GM12878 (cell line): ENCODE results near the gene ADAMTS6. TPM values are rescaled to one million over a fixed set of nuclear protein-coding genes. Genes with fewer than 3 reads are reported as not detected.

Experiments used
- ATAC-seq: fragments of 200-7000 bp; cut with Tn5 transposase; 3 replicates; pipeline ENCODE4 v1.9.1; 2020; ENCODE audit warnings: mild to moderate bottlenecking, moderate library complexity
- BruUV-seq: library from RNA; stranded (reverse); fragments of 400-500 nt; replicated peaks from 2 replicates; lab custom pipeline; 2021; lab: Mats Ljungman, UMichigan
- CTCF ChIA-PET: fragments of 300-600 bp; sonication (Branson Sonifier 250); formaldehyde crosslinking; extraction: SDS; loops from one replicate; lab custom pipeline; 2021; ENCODE audit warnings: inconsistent platforms; lab: Yijun Ruan, JAX
- POLR2A ChIA-PET: fragments of 350-600 bp; formaldehyde crosslinking; extraction: SDS; loops from one replicate; lab custom pipeline; 2021; ENCODE audit warnings: inconsistent platforms; lab: Charles Lee
- RAD21 ChIA-PET: fragments of 300-600 bp; sonication (Branson Sonifier 250); formaldehyde crosslinking; loops from one replicate; lab custom pipeline; 2023; ENCODE audit warnings: antibody characterized with exemption; ENCODE audit not compliant: unreplicated experiment; lab: Charles Lee
- SMC1A ChIA-PET: fragments of 300-600 bp; sonication (Branson Sonifier 250); formaldehyde crosslinking; loops from one replicate; lab custom pipeline; 2023; ENCODE audit not compliant: unreplicated experiment, uncharacterized antibody; lab: Charles Lee
- DNase-seq: peaks from one replicate; pipeline ENCODE4 v3.0.0-alpha.2; 2011; ENCODE audit warnings: low read depth, low spot score
- FAIRE-seq: peaks from 3 replicates; lab custom pipeline; 2011; peaks lifted over from hg19 to GRCh38; lab: Jason Lieb, UNC
- H2AFZ ChIP-seq: 2 replicates; pipeline ENCODE4 v1.6.0; 2011; ENCODE audit warnings: low read depth, low read length, control low read depth; ENCODE audit not compliant: control insufficient read depth
- H3K27ac ChIP-seq: 2 replicates; pipeline ENCODE4 v1.5.1; 2011; ENCODE audit warnings: control low read depth; ENCODE audit not compliant: control insufficient read depth, insufficient read depth
- H3K27me3 ChIP-seq, 2 experiments: replicated peaks in 1 of 2; 2 replicates each; pipeline versions ENCODE4 v1.6.0 to v1.6.1; 2011; ENCODE audit warnings: low read length in 1 of 2; ENCODE audit not compliant: control insufficient read depth in 2 of 2, insufficient read depth in 2 of 2
- H3K36me3 ChIP-seq, 2 experiments: 2 replicates each; pipeline ENCODE4 v1.5.1; 2011; ENCODE audit warnings: low read length in 1 of 2; ENCODE audit not compliant: control insufficient read depth in 2 of 2, insufficient read depth in 2 of 2
- H3K4me1 ChIP-seq: 2 replicates; pipeline ENCODE4 v1.6.1; 2011; ENCODE audit warnings: mild to moderate bottlenecking, low read length, moderate library complexity, mixed read lengths; ENCODE audit not compliant: control insufficient read depth, insufficient read depth
- H3K4me2 ChIP-seq: 2 replicates; pipeline ENCODE4 v1.6.0; 2011; ENCODE audit warnings: control low read depth; ENCODE audit not compliant: control insufficient read depth, insufficient read depth
- H3K4me3 ChIP-seq: fragments of 200-600 bp; sonication (generic); 2 replicates; pipeline ENCODE4 v1.5.1; 2016
- H3K79me2 ChIP-seq: 2 replicates; pipeline ENCODE4 v1.6.0; 2011; ENCODE audit warnings: low read length; ENCODE audit not compliant: control insufficient read depth, insufficient read depth
- H3K9ac ChIP-seq: 2 replicates; pipeline ENCODE4 v1.8.0; 2011; ENCODE audit warnings: low read length, control low read depth, mixed read lengths; ENCODE audit not compliant: control insufficient read depth, insufficient read depth
- H3K9me3 ChIP-seq: replicated peaks from 3 replicates; pipeline ENCODE4 v1.5.1; 2011; ENCODE audit warnings: mild to moderate bottlenecking, low read length; ENCODE audit not compliant: control insufficient read depth, insufficient read depth
- H4K20me1 ChIP-seq: 2 replicates; pipeline ENCODE4 v1.6.0; 2011; ENCODE audit not compliant: control insufficient read depth, insufficient read depth
- ATF7 ChIP-seq: fragments of 450-650 bp; IDR thresholded peaks from 2 replicates; pipeline ENCODE4 v1.6.1; 2016; ENCODE audit warnings: low read depth, mild to moderate bottlenecking
- CEBPB ChIP-seq, 2 experiments: fragments of 150-350 bp in 1 of 2; IDR thresholded peaks; 2 replicates each; pipeline ENCODE4 v1.6.1; 2012 to 2014; ENCODE audit warnings: low read depth in 2 of 2, low read length in 2 of 2, borderline replicate concordance in 1 of 2, inconsistent platforms in 1 of 2
- CTCF ChIP-seq, 3 experiments: IDR thresholded peaks in 2 of 3; conservative IDR thresholded peaks in 1 of 3; 2 replicates each; pipeline ENCODE4 v1.5.1; 2011; ENCODE audit warnings: low read depth in 3 of 3, low read length in 3 of 3, mild to moderate bottlenecking in 3 of 3, control low read depth in 2 of 3, moderate library complexity in 2 of 3, inconsistent platforms in 1 of 3, mixed read lengths in 1 of 3; ENCODE audit not compliant: control insufficient read depth in 2 of 3, insufficient read depth in 1 of 3; ENCODE audit errors: extremely low read depth in 1 of 3
- JUND ChIP-seq: IDR thresholded peaks from 2 replicates; pipeline ENCODE4 v1.6.1; 2012; ENCODE audit warnings: low read depth, mild to moderate bottlenecking, low read length, improper control_type of control experiment, moderate library complexity
- MTA2 ChIP-seq: fragments of 450-650 bp; IDR thresholded peaks from 2 replicates; pipeline ENCODE4 v1.6.1; 2016; ENCODE audit warnings: low read depth, mild to moderate bottlenecking, moderate library complexity
- NRF1 ChIP-seq: conservative IDR thresholded peaks from 2 replicates; pipeline ENCODE4 v1.6.1; 2011; ENCODE audit warnings: mild to moderate bottlenecking, low read depth, low read length, improper control_type of control experiment
- SKIL ChIP-seq: fragments of 450-650 bp; IDR thresholded peaks from 2 replicates; pipeline ENCODE4 v1.6.1; 2017; ENCODE audit warnings: mild to moderate bottlenecking, low read depth, inconsistent platforms; ENCODE audit not compliant: poor library complexity, severe bottlenecking
- YBX1 ChIP-seq: fragments of 450-650 bp; IDR thresholded peaks from 2 replicates; pipeline ENCODE4 v1.6.1; 2016; ENCODE audit warnings: antibody characterized with exemption
- ZBTB33 ChIP-seq: fragments of 450-650 bp; IDR thresholded peaks from 2 replicates; pipeline ENCODE4 v1.6.1; 2017; ENCODE audit warnings: mild to moderate bottlenecking
- ZBTB4 ChIP-seq: fragments of 450-650 bp; formaldehyde crosslinking; IDR thresholded peaks from 2 replicates; pipeline ENCODE4 v1.4.0; 2022; ENCODE audit warnings: mild to moderate bottlenecking, moderate library complexity
- ZNF384 ChIP-seq: IDR thresholded peaks from 2 replicates; pipeline ENCODE4 v1.6.1; 2012; ENCODE audit warnings: low read depth, mild to moderate bottlenecking, low read length, improper control_type of control experiment, borderline replicate concordance
- WGBS: methylation state at CpG from one replicate; pipeline ENCODE4 v1.1.6; 2016; ENCODE audit warnings: low lambda C conversion rate; ENCODE audit not compliant: insufficient replicate concordance, insufficient coverage; ENCODE audit errors: missing lambda C conversion rate; 5-methylcytosine and 5-hydroxymethylcytosine counted together
- in situ Hi-C: fragments of 300-500 bp; cut with MboI; formaldehyde crosslinking; loops from 9 replicates; pipeline ENCODE4 v1.14.3; 2018; ENCODE audit warnings: mixed read lengths
- intact Hi-C: fragments of 100-400 bp; cut with micrococcal nuclease; formaldehyde crosslinking; loops from one replicate; pipeline ENCODE4 v1.14.2; 2022; ENCODE audit not compliant: unreplicated experiment
- polyA plus RNA-seq, 11 experiments: library from polyadenylated mRNA; depleted of rRNA in 4 of 11; unstranded in 6 of 11; stranded (reverse) in 5 of 11; fragments of >200 nt; fragmentation: Nextera tagmentation in 4 of 11; fragmentation: Illumina TruSeq in 1 of 11; extraction: Ambion mirVana in 4 of 11; extraction: Trizol in 1 of 11; gene quantifications; 1 replicate in 1 of 11; 2 replicates in 10 of 11; pipeline versions ENCODE4 v1.2.1 to v1.2.3, GENCODE V29; 2011 to 2016; ENCODE audit warnings: inconsistent platforms in 2 of 11, missing spikeins in 2 of 11, low read depth in 1 of 11
- total RNA-seq, 4 experiments: library from RNA; depleted of rRNA in 3 of 4; stranded (reverse); fragments of >200 nt in 3 of 4; fragmentation: Illumina TruSeq in 1 of 4; extraction: Trizol in 1 of 4; gene quantifications; 2 replicates each; pipeline versions ENCODE4 v1.2.1 to v1.2.3, GENCODE V29; 2013 to 2021

Gene ADAMTS6
- total and polyA plus RNA-seq, 10 of the 15 experiments (the other 5 are each of a cell fraction or from before 2014, with no cell fraction given): 1.1 to 12.3 (median 6.5) TPM

- H3K27me3 ChIP-seq: no peaks in the 10 kb centered on the region
- ChIA-PET SMC1A (interaction anchor here (1.0 kb wide), 1 partner anchor 41 kb away, joined by 3 read pairs; no protein-coding TSS in a partner anchor), CTCF (interaction anchor here (0.6 kb wide), 1 partner anchor 515 kb away, joined by 3 read pairs; no protein-coding TSS in a partner anchor), RAD21 (interaction anchor here (1.2 kb wide), 1 partner anchor 41 kb away, joined by 6 read pairs; no protein-coding TSS in a partner anchor)
- ATAC-seq (peak; percentile 81), DNase-seq (no peak)
- no peak overlapping the region for H3K9ac ChIP-seq
- H3K4me2 ChIP-seq: no peak overlapping the region
- H3K36me3 ChIP-seq: no peaks in the 10 kb centered on the region
- BruUV-seq: no TSS peak
- in situ Hi-C loops: no loop called here
- intact Hi-C loops: loop anchor here (2.0 kb wide), 1 partner anchor 15 kb away; no protein-coding TSS in a partner anchor
- WGBS: 30% methylated on average over 4 of the region's 4 CpGs
- no peaks in the 10 kb centered on the region for H3K4me1 ChIP-seq
- no peaks in the 10 kb centered on the region for H3K79me2 ChIP-seq
- H3K27ac ChIP-seq: no peak overlapping the region
- H3K4me3 ChIP-seq: no peak overlapping the region
- TF ChIP-seq MTA2 (peak; percentile 47; the same call in 1 of the 2 replicates), CEBPB (IDR thresholded peaks at IDR 0.05; ENCODE audit: borderline replicate concordance in 1 of 2, low read depth in 2 of 2, low read length in 2 of 2) (no peak), CTCF (IDR thresholded peaks at IDR 0.05 in 2 of 3, conservative IDR thresholded peaks at IDR 0.05 in 1 of 3; ENCODE audit: control insufficient read depth in 2 of 3, extremely low read depth in 1 of 3, insufficient read depth in 1 of 3, low read depth in 3 of 3, low read length in 3 of 3) (no peak), ATF7 (peak; percentile 53), NRF1 (no peak), YBX1 (no peak), JUND (no peak), ZBTB4 (CRISPR knock-in tag) (no peak), ZBTB33 (no peak), SKIL (no peak), ZNF384 (peak; percentile 65; the same call in 1 of the 2 replicates)
- TF ChIP-seq, all 136 proteins: peak for 3
- no peaks in the 10 kb centered on the region for H4K20me1 ChIP-seq
- no peak overlapping the region for H2AFZ ChIP-seq
- FAIRE-seq: no peak
- POLR2A ChIA-PET: interaction anchor here (0.7 to 1.1 kb wide), 2 partner anchors 378 to 804 kb away, joined by 4 read pairs; no protein-coding TSS in a partner anchor
- no peaks in the 10 kb centered on the region for H3K9me3 ChIP-seq
Measured at GRCh38 chr5:65441800-65442199, 39.9 kb downstream of the ADAMTS6 start.
